T47D (cell line): ENCODE data around the gene DNMT3B.

Source experiments
- DNase-seq, 2 experiments: peaks; one replicate each; pipeline versions ENCODE4 v3.0.0 to v3.0.0-alpha.2; 2011 to 2012; ENCODE audit warnings: low read depth in 1 of 2, low spot score in 1 of 2
- JUND ChIP-seq: IDR thresholded peaks from 2 replicates; pipeline ENCODE4 v1.6.1; 2012; ENCODE audit warnings: low read depth
- in situ Hi-C: cut with HindIII; loops from 2 replicates; pipeline ENCODE4 v1.10.0; 2016; ENCODE audit warnings: low sequenced_read_pairs, low pct_unique_long_range_greater_than_20kb

The DNMT3B gene

DNA sequence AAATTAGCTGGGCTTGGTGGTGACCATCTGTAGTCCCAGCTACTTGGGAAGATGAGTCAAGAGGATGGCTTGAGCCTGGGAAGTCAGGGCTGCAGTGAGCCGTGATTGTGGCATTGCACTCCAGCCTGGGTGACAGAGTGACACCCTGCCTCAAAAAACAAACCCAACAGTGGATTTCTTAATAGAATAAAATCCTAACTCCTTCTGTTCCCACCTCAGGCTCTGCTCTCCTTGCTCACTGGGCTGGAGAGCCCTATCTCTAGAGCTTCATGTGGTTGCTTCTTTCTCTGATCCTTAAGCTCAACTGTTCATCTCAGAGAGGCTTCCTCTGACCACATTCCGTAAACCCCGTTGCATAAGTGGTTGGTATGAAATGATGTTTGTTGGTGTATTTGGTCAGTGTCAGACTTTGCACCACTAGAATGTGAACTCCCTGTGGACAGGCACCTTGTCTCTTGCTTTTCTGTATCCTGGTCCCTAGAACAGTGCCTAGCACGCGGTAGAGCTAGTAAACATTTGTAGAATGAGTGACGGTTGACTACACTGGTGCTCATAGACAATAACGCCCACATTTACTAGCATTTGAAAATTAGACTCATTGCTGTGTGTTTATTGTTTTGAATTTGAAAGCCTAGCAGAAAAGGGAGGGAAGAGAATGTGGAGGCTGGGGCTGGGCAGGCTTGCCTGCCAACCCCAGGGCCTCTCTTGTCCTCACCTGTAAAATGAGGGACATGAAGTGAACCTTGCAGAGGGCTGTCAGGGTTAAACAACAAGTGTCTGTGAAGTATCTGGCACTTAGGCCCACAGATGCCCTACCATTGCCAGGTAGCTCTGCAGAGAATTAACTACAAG is 61.8 kb downstream of the DNMT3B start:
- in situ Hi-C loops = no loop called here
- DNase-seq = no peak
- TF ChIP-seq JUND = no peak

DNA sequence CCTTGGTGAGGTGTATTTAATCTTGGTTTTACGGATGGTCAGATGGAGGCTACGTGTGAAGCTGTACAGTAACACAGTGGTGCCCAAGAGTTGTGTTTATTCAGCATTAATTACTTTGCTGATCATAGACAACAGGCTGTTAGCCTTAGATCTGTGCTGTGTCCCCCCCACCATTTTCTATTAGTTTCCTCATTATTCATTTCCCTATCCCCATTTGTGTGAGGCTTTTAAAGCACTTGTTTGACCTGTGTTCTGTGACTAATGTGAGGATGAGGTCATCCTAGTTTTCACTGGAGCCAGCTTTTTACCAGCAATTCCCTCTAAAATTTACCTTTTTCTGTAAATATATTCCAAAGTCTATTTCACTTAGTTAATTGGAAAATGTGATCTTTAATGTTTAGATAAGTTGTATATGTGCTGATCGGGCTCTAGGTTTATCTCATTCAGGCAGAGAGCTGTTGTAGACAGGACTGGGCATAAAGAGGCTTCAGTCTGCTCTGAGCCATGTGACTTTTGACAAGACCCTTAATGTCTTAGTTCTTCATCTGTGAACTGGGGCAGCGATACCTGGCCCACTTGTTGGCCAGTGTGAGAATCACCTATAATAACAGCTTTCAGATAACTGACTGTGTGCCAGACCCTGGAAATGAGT is 66.0 kb downstream of the DNMT3B start:
- in situ Hi-C loops = no loop called here
- TF ChIP-seq JUND = no peak
- DNase-seq = no peak

DNA sequence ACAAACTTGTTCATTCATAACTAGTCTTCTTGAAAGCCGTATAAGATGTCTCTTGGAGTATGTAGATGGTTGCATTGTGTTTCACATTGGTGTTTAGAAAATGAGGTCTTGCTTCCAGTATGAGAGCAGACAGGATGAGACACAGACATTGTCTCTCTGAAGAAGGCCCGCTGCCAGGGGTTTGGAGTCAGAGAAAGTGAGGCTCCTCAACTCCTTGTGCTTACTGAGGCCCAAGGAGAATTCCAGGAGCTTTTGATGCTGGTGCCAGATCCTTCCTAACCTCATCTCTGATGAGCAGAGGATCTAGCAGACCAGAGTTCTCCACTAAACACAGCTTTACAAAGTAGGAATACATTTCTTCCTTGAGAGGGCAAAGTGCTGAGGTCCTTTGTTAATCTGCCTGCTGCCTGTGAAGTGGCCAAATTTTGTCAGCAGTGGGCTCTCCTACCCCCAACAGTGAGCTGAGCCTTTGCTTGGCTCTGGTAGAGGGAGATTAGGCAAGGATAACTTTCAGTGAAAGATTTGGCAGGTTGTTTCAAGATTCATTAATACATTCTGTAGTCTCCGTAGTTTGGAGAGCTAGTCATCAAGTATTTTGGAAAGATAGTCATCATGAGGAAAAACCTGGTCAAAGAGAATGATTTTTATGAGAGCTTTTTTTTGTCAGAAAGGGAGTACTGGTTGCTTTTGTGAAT is 67.3 kb downstream of the DNMT3B start:
- in situ Hi-C loops = no loop called here
- TF ChIP-seq JUND = no peak
- no peak for DNase-seq

DNA sequence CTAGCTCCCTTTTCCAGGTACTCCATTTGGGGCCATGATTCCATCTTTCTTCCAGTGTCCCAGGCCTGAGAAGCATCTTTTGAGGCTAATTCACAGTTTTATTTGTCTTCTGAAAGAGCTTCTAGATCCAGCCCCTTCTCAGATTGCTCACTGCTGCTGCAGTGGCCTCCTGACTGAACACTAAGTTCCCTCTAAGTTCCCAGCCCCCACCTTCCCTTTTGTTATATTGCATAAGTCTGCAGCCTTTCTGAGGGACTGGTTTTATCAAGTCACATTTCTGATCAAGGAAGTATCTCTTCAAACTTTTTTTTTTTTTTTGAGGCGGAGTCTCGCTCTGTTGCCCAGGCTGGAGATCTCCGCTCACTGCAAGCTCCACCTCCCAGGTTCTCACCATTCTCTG is 68.3 kb downstream of the DNMT3B start:
- in situ Hi-C loops = no loop called here
- DNase-seq = no peak
- TF ChIP-seq JUND = no peak

DNA sequence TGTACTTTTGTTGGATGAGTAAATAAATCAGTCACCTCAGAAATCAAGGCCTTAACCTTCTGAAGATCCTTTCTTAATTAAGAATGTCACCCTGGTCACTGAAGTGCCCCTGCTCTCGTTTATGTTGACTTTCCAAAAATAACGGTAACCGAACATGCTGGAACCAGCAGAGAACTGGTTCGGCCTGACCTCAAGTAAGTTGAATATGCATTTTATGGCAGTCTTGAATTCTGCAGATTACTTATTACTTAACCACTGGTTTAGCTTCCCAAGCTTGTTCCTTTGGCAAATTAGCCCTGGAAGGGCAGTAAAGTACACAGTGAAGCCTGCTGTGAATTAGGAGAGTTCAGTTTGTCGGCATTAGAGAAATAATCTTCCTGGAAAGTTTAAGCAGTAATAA is 69.8 kb downstream of the DNMT3B start:
- in situ Hi-C loops = no loop called here

DNA sequence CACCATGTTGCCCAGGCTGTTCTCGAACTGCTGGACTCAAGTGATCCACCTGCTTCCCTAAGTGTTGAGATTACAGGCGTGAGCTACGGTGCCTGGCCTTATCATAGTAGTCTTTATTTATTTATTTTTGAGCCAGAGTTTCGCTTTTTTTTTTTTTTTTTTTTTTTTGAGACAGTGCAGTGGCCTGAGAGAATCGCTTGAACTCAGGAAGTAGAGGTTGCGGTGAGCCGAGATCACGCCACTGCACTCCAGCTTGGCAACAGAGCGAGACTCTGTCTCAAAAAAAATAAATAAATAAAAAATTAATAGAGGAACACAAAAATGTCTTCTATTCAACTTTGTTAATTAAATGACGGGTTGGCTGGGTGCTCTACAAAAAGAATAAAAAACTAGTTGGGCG is 70.5 kb downstream of the DNMT3B start:
- TF ChIP-seq JUND = no peak
- no peak for DNase-seq
- in situ Hi-C loops = no loop called here

More for the DNA sequence above, 69.8 kb downstream of the DNMT3B start:
- peak in 1 of 2 experiments; percentile 55 for DNase-seq
- TF ChIP-seq JUND = no peak

DNA sequence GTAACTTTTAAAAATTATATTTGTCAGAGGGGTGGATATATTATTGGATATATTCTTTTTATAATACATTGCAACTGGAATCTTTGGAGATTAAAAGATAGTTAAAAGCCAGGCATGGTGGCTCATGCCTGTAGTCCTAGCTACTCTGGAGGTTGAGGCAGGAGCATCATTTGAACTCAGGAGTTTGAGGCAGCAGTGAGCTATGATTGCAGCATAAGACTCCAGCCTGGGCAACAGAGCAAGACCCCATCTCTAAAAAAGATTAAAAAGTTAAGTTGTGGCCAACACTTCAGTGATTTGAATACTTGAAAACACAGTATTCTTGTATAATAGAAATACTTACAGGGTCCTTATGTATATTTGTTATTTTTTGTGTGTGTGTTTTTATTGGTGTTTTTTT is 72.8 kb downstream of the DNMT3B start:
- in situ Hi-C loops = no loop called here
- no peak for TF ChIP-seq JUND
- no peak for DNase-seq

DNA sequence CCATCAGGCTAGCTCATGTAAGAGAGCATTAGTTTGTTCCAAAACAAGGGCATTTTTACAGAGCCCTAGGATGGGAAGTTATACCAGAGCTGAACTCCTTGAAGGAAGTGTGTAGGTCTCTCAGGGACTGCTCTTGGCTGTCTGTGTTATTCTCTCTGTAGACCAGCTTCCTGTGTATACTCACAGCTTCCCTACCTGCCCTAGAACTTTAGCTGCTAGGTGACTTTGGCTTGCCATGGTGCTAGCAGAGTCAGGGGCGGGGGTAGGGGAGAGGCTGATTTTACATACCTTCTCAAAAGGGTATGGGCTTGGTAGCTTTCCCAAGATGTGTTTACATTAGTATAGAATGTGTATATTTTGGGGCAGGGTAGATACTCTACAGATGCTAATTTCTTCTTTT is 75.0 kb downstream of the DNMT3B start:
- DNase-seq = no peak
- TF ChIP-seq JUND = no peak
- in situ Hi-C loops = no loop called here

DNA sequence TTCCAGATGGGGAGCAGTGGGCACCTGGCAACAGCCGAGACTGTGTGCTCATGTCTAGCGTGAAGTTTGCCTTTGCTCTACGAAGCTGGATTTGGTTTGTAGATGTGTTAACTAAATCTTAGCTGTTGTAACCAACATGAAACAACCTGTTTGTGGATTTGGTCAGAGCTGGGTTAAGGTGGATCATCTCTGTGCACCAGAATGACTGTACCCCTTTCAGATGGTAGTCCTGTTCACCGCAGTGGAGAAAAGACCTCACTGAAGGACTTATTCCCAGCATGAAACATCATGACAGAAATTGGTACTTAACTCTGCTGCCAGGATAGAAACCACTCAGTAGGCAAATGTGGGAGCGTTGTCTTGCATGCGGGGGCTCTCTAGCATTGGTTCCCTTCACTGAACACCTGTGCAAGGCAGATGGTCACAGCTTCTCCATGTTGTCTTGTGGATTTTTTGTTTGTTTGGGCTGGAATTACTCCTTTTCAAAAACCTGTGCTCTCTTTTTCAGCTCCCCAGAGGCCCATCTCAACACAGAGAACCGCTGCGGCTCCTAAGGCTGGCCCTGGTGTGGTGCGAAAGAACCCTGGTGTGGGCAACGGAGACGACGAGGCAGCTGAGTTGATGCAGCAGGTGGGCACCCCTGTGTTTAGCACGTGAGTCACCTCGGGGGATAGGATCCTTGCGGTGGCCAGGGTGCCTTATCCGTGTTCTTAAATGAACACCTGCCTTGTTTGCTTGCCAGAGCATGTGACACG is 77.2 kb downstream of the DNMT3B start:
- TF ChIP-seq JUND = no peak
- in situ Hi-C loops = no loop called here

DNA sequence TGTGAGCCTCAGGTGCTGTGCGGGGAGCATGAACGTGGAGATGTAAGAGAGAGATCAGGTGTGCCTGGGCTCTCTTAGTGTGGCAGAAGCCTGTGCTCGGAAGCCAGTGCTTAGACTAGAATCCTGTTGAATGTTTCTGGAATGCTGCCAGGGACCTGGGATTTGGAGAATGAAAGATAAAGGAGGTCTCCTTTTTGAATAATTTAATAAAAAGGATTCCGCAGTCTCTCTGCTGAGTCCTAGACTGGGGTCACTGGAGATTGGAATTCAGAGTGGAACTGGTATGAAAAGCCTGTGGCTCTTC is 77.7 kb downstream of the DNMT3B start:
- no peak for DNase-seq
- in situ Hi-C loops = no loop called here
- TF ChIP-seq JUND = no peak

More for the DNA sequence above, 77.2 kb downstream of the DNMT3B start:
- no peak for DNase-seq

DNA sequence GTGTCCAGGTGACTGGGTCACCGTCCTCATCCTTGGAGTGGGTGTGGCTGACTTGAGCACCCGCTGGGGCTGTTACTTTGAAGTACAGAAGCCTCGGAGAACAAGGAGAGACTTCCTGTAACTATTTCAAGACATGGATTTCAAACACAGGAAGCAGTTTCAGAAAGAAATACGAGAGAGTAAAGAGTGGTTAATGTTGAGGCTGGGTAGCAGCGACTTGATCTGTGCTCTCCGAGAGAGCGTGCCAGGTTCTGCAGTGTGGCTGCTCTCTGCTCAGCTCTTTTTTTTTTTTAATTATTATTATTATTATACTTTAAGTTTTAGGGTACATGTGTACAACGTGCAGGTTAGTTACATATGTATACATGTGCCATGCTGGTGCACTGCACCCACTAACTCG is 79.0 kb downstream of the DNMT3B start:
- TF ChIP-seq JUND = no peak
- in situ Hi-C loops = no loop called here
- no peak for DNase-seq

DNA sequence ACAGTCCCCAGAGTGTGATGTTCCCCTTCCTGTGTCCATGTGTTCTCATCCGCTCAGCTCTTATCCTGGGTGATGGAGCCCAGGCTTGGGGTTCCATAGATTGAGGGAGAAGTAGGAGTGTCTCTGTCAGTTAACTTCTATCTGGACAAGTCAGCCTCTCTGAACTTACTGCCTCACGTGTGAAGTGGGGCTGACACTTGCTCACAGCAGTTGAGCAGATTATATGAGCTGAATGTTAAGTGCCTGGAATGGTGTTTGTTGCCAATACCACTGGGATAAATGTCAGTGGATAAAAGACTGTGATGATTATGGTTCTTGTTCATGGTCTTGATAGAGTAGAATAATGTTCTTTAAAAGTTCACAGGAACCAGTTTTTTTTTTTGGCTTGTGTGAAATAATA is 79.4 kb downstream of the DNMT3B start:
- in situ Hi-C loops = no loop called here
- no peak for TF ChIP-seq JUND
- no peak for DNase-seq
